Kidney (tissue), 14 donors: Measurements from ENCODE around the gene ADAMTS17. TPM values are rescaled to one million over a fixed set of nuclear protein-coding genes. Genes with fewer than 3 reads are reported as not detected.
A peak's percentile ranks its signal among the peaks of the same experiment; 100 is the strongest.

ENCODE experiments used
- DNase-seq, 5 donors: peaks; one replicate each; pipeline ENCODE4 v3.0.0-alpha.2; 2013 to 2020
- FAIRE-seq: peaks from 2 replicates; lab custom pipeline; 2012; peaks lifted over from hg19 to GRCh38; lab: Jason Lieb, UNC
- H3K27ac ChIP-seq, 2 donors: one replicate each; pipeline ENCODE4 v1.7.0; 2013; ENCODE audit warnings: low read depth in 2 of 2, low read length in 2 of 2, inconsistent platforms in 1 of 2
- H3K27me3 ChIP-seq: one replicate; pipeline ENCODE4 v1.7.1; 2013; ENCODE audit warnings: low read length, inconsistent platforms; ENCODE audit not compliant: control insufficient read depth, insufficient read depth
- H3K36me3 ChIP-seq, 3 donors: one replicate each; pipeline versions ENCODE4 v1.7.0 to v1.7.1; 2013; ENCODE audit warnings: low read length in 3 of 3, control low read depth in 1 of 3, inconsistent platforms in 1 of 3; ENCODE audit not compliant: insufficient read depth in 3 of 3, control insufficient read depth in 2 of 3
- H3K4me1 ChIP-seq, 3 donors: one replicate each; pipeline versions ENCODE4 v1.7.0 to v1.7.1; 2013; ENCODE audit warnings: low read length in 3 of 3, inconsistent platforms in 1 of 3, low read depth in 1 of 3; ENCODE audit not compliant: control insufficient read depth in 2 of 3, insufficient read depth in 2 of 3
- H3K4me3 ChIP-seq, 3 donors: one replicate each; pipeline versions ENCODE4 v1.7.0 to v1.8.1; 2013; ENCODE audit warnings: low read length in 3 of 3, control low read depth in 1 of 3, inconsistent platforms in 1 of 3
- H3K9ac ChIP-seq, 3 donors: one replicate each; pipeline versions ENCODE4 v1.7.0 to v1.7.1; 2013; ENCODE audit warnings: low read length in 3 of 3, control low read depth in 1 of 3, inconsistent platforms in 1 of 3
- H3K9me3 ChIP-seq, 3 donors: one replicate each; pipeline versions ENCODE4 v1.7.0 to v1.7.1; 2013; ENCODE audit warnings: low read length in 3 of 3, control low read depth in 1 of 3, inconsistent platforms in 1 of 3; ENCODE audit not compliant: control insufficient read depth in 2 of 3, insufficient read depth in 1 of 3
- CTCF ChIP-seq: IDR thresholded peaks from 3 replicates; pipeline ENCODE4 v1.5.1; 2012; ENCODE audit warnings: mild to moderate bottlenecking, moderate library complexity, borderline replicate concordance; ENCODE audit not compliant: insufficient read depth; ENCODE audit errors: extremely low read depth
- intact Hi-C: fragments of 100-400 bp; cut with DNase I; formaldehyde crosslinking; loops from one replicate; pipeline ENCODE4 v1.11.1; 2022
- polyA plus RNA-seq: library from polyadenylated mRNA; stranded (reverse); fragments of 350-450 nt; fragmentation: Illumina TruSeq; extraction: RNeasy Lipid Tissue Mini Kit (QIAGEN cat#74804); gene quantifications from one replicate; pipeline ENCODE4 v1.2.3, GENCODE V29; 2014; ENCODE audit warnings: low read depth, low replicate concordance; ENCODE audit not compliant: insufficient read depth
- total RNA-seq: library from RNA; stranded (reverse); fragmentation: NEBNext Ultra II Directional; extraction: Animal tissue kit (Norgen Biotek cat#: 25700); gene quantifications from one replicate; pipeline ENCODE4 v1.2.1, GENCODE V29; 2021
- donor health status: control.
- donor health status: control.
- donor health status: control.
- donor health status: control.
- donor health status: control.
- donor health status: DM: yes; HTN: yes; CAD: no.
- donor health status: Normal renal cell carcinoma (clear cell type).

The ADAMTS17 gene
- total and polyA plus RNA-seq, 2 donors from 2014 or later: 1.7 to 2.2 TPM

DNA sequence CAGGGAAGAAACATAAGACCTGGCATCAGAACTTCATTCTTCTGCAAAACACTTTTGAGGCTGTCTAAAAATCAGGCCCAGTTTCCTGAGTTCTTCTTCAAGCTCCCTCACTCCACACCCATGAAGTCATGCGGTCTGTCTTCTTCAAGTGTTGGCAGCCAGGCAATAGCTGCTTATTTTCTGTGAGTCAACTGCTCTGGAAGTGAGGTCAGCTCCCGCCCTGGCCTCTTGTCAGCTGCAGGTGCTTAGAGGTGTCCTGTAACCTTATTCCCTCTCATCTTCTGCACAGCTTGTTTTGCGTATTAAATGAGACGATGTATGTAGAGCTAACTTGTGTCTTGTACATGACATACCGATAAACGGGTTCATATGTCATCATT is 226.1 kb downstream of the ADAMTS17 start:
- no peak overlapping the region for H3K9ac ChIP-seq
- H3K4me3 ChIP-seq: no peak overlapping the region
- intact Hi-C loops: no loop called here
- H3K4me1 ChIP-seq: peaks cover 0 to 19% (median 5%) of the 10 kb centered on the region in 3 donors
- no peaks in the 10 kb centered on the region for H3K36me3 ChIP-seq
- no peaks in the 10 kb centered on the region for H3K27me3 ChIP-seq
- no peak overlapping the region for H3K27ac ChIP-seq
- DNase-seq (no peak), FAIRE-seq (no peak)
- peaks cover 0 to 7% (median 0%) of the 10 kb centered on the region in 3 donors for H3K9me3 ChIP-seq
- TF ChIP-seq CTCF: no peak

DNA sequence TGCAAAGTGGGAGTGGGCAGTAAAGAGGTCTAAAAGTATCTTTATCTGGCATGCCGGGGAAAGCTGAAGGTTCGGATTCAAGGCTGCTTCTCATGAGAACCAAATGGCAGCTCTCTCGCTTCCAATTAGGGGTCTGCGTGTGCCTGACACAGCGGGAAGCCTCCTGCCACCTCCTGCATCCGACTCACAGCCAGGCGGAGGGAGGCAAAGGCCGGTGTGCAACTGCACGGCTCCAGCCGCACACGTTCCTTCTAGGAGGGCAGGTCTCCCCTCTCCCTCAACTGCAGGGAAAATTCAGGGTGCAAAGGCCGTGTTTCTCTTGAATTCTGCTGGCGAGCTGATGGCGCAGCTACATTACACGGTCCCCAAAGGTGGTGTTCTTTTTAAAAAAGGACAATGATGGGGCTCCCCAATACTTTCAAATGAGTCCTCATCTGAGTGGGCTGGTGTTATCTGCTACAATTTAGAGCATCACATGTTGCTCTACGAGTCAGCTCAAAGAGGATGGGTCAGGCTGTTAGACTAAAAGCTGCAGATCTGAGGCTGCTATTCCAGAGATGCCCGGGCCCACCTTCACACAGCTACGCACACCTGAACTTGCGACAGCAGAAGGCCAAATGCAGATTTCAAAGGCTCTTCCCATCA is 226.6 kb downstream of the ADAMTS17 start:
- Histone ChIP-seq H3K27ac (no peak overlapping the region), H3K9ac (no peak overlapping the region), H3K4me1 (peaks cover 0 to 19% (median 5%) of the 10 kb centered on the region in 3 donors), H3K27me3 (no peaks in the 10 kb centered on the region), H3K36me3 (no peaks in the 10 kb centered on the region), H3K9me3 (peaks cover 0 to 5% (median 0%) of the 10 kb centered on the region in 3 donors), H3K4me3 (no peak overlapping the region)
- intact Hi-C loops: no loop called here
- TF ChIP-seq CTCF: no peak
- DNase-seq (no peak), FAIRE-seq (no peak)

DNA sequence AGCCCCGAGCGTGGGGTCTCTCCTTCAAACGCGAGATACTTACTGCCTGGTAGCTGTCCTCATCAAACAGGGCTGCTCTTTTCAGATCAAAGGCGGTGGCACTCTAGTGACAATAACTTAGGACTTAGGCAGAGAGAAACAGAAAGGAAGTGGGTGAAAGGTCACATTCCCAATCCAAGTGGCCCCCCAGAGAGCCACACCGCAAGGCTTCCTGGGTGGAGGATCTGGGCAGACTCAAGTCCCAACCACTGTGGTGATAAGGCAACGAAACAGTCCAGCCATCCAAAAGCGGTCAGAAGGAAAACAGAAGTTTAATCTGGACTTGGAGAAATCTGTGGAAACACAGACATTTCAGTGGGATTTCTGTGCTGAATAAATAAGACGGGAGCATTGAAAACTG is 227.2 kb downstream of the ADAMTS17 start:
- Histone ChIP-seq H3K27me3 (no peaks in the 10 kb centered on the region), H3K36me3 (no peaks in the 10 kb centered on the region), H3K9me3 (no peaks in the 10 kb centered on the region), H3K4me3 (peak overlapping the region in 1 of 3 donors; percentile 13), H3K4me1 (peaks cover 0 to 19% (median 5%) of the 10 kb centered on the region in 3 donors), H3K9ac (no peak overlapping the region), H3K27ac (peak overlapping the region; percentile 23 to 58)
- TF ChIP-seq CTCF: no peak
- FAIRE-seq (no peak), DNase-seq (peak in 4 of 5 donors; percentile 28 to 65 (median 48))
- intact Hi-C loops: no loop called here
